ENCODE measurements around the gene MAGEC3.

The MAGEC3 gene

GRCh38 chrX:141947350-141947749 lies 109.2 kb downstream of the MAGEC3 start:
- DNase-seq (ENCODE audit: low read depth in 2 of 2): no peak

All from stimulated activated CD8-positive, alpha-beta memory T cell treated with anti-CD3 and anti-CD28 coated beads, Interleukin-15, amount 100 ng/mL, for 4 hours (primary cell).